Hepatocyte (in vitro differentiated cells): ENCODE measurements around the gene CTNNA2.

Experiments used
- EZH2 ChIP-seq: fragments of 200-600 bp; sonication (generic); IDR thresholded peaks from 2 replicates; pipeline ENCODE4 v1.6.1; 2016; ENCODE audit warnings: antibody characterized with exemption, mild to moderate bottlenecking, borderline replicate concordance
- EZH2phosphoT487 ChIP-seq: fragments of 200-600 bp; sonication (generic); IDR thresholded peaks from one replicate; pipeline ENCODE4 v1.6.1; 2018; ENCODE audit warnings: antibody characterized with exemption, mild to moderate bottlenecking, low read depth, moderate library complexity; ENCODE audit not compliant: unreplicated experiment, severe bottlenecking
- TF ChIP-seq, protein P1 (sequence below): fragments of 200-600 bp; sonication (generic); IDR thresholded peaks from 2 replicates; pipeline ENCODE4 v1.5.1; 2016; ENCODE audit warnings: antibody characterized with exemption, mild to moderate bottlenecking; ENCODE audit not compliant: poor library complexity

GRCh38 chr2:80139001-80139400, 626.1 kb downstream of the CTNNA2 start:
- TF ChIP-seq, protein P1, sequence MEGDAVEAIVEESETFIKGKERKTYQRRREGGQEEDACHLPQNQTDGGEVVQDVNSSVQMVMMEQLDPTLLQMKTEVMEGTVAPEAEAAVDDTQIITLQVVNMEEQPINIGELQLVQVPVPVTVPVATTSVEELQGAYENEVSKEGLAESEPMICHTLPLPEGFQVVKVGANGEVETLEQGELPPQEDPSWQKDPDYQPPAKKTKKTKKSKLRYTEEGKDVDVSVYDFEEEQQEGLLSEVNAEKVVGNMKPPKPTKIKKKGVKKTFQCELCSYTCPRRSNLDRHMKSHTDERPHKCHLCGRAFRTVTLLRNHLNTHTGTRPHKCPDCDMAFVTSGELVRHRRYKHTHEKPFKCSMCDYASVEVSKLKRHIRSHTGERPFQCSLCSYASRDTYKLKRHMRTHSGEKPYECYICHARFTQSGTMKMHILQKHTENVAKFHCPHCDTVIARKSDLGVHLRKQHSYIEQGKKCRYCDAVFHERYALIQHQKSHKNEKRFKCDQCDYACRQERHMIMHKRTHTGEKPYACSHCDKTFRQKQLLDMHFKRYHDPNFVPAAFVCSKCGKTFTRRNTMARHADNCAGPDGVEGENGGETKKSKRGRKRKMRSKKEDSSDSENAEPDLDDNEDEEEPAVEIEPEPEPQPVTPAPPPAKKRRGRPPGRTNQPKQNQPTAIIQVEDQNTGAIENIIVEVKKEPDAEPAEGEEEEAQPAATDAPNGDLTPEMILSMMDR, result no peak
- no peak for TF ChIP-seq EZH2phosphoT487
- no peak for TF ChIP-seq EZH2
